ENCODE results near the gene C22orf39.

Gene C22orf39

GRCh38 chr22:19455585-19456370 lies 8.3 kb upstream of the C22orf39 start:
- H3K9me3 ChIP-seq (ENCODE audit: insufficient read depth, low read length, severe bottlenecking): no peaks in the 10 kb centered on the region
- no peak overlapping the region for H2AFZ ChIP-seq (ENCODE audit: low read depth, low read length)
- H4K20me1 ChIP-seq (ENCODE audit: insufficient read depth, low read length): peaks cover 4% of the 10 kb centered on the region; the same call in 1 of the 2 replicates
- H3K36me3 ChIP-seq (ENCODE audit: insufficient read depth, low read length): peaks cover 89% of the 10 kb centered on the region
- ATAC-seq (ENCODE audit: insufficient read depth, low read depth): no peak
- no peak overlapping the region for H3K4me3 ChIP-seq (ENCODE audit: low read depth in 1 of 2, low read length in 2 of 2)
- DNase-seq: no peak
- TF ChIP-seq CTCF (IDR thresholded peaks at IDR 0.05; ENCODE audit: borderline replicate concordance, extremely low read depth, low read length, poor library complexity, severe bottlenecking): no peak
- no peak for TF ChIP-seq EZH2 (IDR thresholded peaks at IDR 0.05; ENCODE audit: borderline replicate concordance, low read depth, low read length, severe bottlenecking)
- H3K27ac ChIP-seq (ENCODE audit: low read length): no peak overlapping the region
- no peaks in the 10 kb centered on the region for H3K79me2 ChIP-seq (ENCODE audit: insufficient read depth, low read length)
- H3K27me3 ChIP-seq (ENCODE audit: insufficient read depth, low read length, poor library complexity): no peaks in the 10 kb centered on the region
- H3K9ac ChIP-seq (ENCODE audit: low read depth, low read length): no peak overlapping the region
- no peaks in the 10 kb centered on the region for H3K4me1 ChIP-seq (ENCODE audit: insufficient read depth, low read length)
- no peak overlapping the region for H3K4me2 ChIP-seq (ENCODE audit: insufficient read depth, low read length)

- DNase-seq (no peak), ATAC-seq (ENCODE audit: insufficient read depth, low read depth) (no peak)
- Histone ChIP-seq H2AFZ (ENCODE audit: low read depth, low read length) (no peak overlapping the region), H3K9me3 (ENCODE audit: insufficient read depth, low read length, severe bottlenecking) (no peaks in the 10 kb centered on the region), H3K9ac (ENCODE audit: low read depth, low read length) (no peak overlapping the region), H3K36me3 (ENCODE audit: insufficient read depth, low read length) (peaks cover 93% of the 10 kb centered on the region), H3K4me1 (ENCODE audit: insufficient read depth, low read length) (0 out of 2 replicates have a peak, but pooled peaks cover 2% of the 10 kb centered on the region), H4K20me1 (ENCODE audit: insufficient read depth, low read length) (peaks cover 4% of the 10 kb centered on the region; the same call in 1 of the 2 replicates), H3K79me2 (ENCODE audit: insufficient read depth, low read length) (0 out of 2 replicates have a peak, but pooled peaks cover 2% of the 10 kb centered on the region), H3K4me3 (ENCODE audit: low read depth in 1 of 2, low read length in 2 of 2) (no peak overlapping the region), H3K27me3 (ENCODE audit: insufficient read depth, low read length, poor library complexity) (no peaks in the 10 kb centered on the region), H3K27ac (ENCODE audit: low read length) (no peak overlapping the region), H3K4me2 (ENCODE audit: insufficient read depth, low read length) (no peak overlapping the region)
- no peak for TF ChIP-seq EZH2 (IDR thresholded peaks at IDR 0.05; ENCODE audit: borderline replicate concordance, low read depth, low read length, severe bottlenecking)
- no peak for TF ChIP-seq CTCF (IDR thresholded peaks at IDR 0.05; ENCODE audit: borderline replicate concordance, extremely low read depth, low read length, poor library complexity, severe bottlenecking)
These were observed 7.5 kb upstream of the C22orf39 start for GRCh38 chr22:19455033-19455432.

- Histone ChIP-seq H3K27ac (ENCODE audit: low read length) (no peak overlapping the region), H3K79me2 (ENCODE audit: insufficient read depth, low read length) (peaks cover 10% of the 10 kb centered on the region), H3K9me3 (ENCODE audit: insufficient read depth, low read length, severe bottlenecking) (no peaks in the 10 kb centered on the region), H3K27me3 (ENCODE audit: insufficient read depth, low read length, poor library complexity) (no peaks in the 10 kb centered on the region), H2AFZ (ENCODE audit: low read depth, low read length) (no peak overlapping the region), H4K20me1 (ENCODE audit: insufficient read depth, low read length) (peaks cover 4% of the 10 kb centered on the region; the same call in 1 of the 2 replicates), H3K9ac (ENCODE audit: low read depth, low read length) (no peak overlapping the region), H3K4me2 (ENCODE audit: insufficient read depth, low read length) (no peak overlapping the region), H3K4me1 (ENCODE audit: insufficient read depth, low read length) (peaks cover 8% of the 10 kb centered on the region), H3K4me3 (ENCODE audit: low read depth in 1 of 2, low read length in 2 of 2) (no peak overlapping the region), H3K36me3 (ENCODE audit: insufficient read depth, low read length) (peaks cover 95% of the 10 kb centered on the region)
- no peak for DNase-seq
- TF ChIP-seq CTCF (IDR thresholded peaks at IDR 0.05; ENCODE audit: borderline replicate concordance, extremely low read depth, low read length, poor library complexity, severe bottlenecking) (no peak), EZH2 (IDR thresholded peaks at IDR 0.05; ENCODE audit: borderline replicate concordance, low read depth, low read length, severe bottlenecking) (no peak)
- ATAC-seq (ENCODE audit: insufficient read depth, low read depth): no peak
These were observed 6.6 kb upstream of the C22orf39 start for GRCh38 chr22:19454156-19454555.
